Prostate gland (tissue), 2 donors: ENCODE data around the gene CDK1.

Experiments
- POLR2A ChIP-seq: fragments of 450-650 bp; IDR thresholded peaks from one replicate; pipeline ENCODE4 v1.6.1; 2016; ENCODE audit warnings: antibody characterized with exemption, mild to moderate bottlenecking
- TF ChIP-seq, protein P1 (sequence below), 4 experiments: fragments of 200-600 bp in 2 of 4; fragments of 450-650 bp in 2 of 4; sonication (generic) in 2 of 4; IDR thresholded peaks; 1 replicate in 3 of 4; 2 replicates in 1 of 4; pipeline ENCODE4 v1.5.1; 2016 to 2019; ENCODE audit warnings: antibody characterized with exemption in 4 of 4, mild to moderate bottlenecking in 2 of 4, moderate library complexity in 2 of 4

- TF ChIP-seq, protein P1, sequence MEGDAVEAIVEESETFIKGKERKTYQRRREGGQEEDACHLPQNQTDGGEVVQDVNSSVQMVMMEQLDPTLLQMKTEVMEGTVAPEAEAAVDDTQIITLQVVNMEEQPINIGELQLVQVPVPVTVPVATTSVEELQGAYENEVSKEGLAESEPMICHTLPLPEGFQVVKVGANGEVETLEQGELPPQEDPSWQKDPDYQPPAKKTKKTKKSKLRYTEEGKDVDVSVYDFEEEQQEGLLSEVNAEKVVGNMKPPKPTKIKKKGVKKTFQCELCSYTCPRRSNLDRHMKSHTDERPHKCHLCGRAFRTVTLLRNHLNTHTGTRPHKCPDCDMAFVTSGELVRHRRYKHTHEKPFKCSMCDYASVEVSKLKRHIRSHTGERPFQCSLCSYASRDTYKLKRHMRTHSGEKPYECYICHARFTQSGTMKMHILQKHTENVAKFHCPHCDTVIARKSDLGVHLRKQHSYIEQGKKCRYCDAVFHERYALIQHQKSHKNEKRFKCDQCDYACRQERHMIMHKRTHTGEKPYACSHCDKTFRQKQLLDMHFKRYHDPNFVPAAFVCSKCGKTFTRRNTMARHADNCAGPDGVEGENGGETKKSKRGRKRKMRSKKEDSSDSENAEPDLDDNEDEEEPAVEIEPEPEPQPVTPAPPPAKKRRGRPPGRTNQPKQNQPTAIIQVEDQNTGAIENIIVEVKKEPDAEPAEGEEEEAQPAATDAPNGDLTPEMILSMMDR (IDR thresholded peaks at IDR 0.05): no peak
- no peak for TF ChIP-seq POLR2A
Measured at GRCh38 chr10:60834401-60834800, 56.1 kb downstream of the CDK1 start.
